Anterior cingulate cortex (tissue), 58 donors: Measurements from ENCODE around the gene PRMT1.
"Not testable (repeated sequence)": the region's sequence is repeated elsewhere in the genome, so short reads cannot be mapped to it uniquely, and the experiment has no call there.

ENCODE experiments used
- DNase-seq, 58 donors: peaks; one replicate each; lab custom pipeline; 2025; lab: John Stamatoyannopoulos, UW

Gene PRMT1

DNA sequence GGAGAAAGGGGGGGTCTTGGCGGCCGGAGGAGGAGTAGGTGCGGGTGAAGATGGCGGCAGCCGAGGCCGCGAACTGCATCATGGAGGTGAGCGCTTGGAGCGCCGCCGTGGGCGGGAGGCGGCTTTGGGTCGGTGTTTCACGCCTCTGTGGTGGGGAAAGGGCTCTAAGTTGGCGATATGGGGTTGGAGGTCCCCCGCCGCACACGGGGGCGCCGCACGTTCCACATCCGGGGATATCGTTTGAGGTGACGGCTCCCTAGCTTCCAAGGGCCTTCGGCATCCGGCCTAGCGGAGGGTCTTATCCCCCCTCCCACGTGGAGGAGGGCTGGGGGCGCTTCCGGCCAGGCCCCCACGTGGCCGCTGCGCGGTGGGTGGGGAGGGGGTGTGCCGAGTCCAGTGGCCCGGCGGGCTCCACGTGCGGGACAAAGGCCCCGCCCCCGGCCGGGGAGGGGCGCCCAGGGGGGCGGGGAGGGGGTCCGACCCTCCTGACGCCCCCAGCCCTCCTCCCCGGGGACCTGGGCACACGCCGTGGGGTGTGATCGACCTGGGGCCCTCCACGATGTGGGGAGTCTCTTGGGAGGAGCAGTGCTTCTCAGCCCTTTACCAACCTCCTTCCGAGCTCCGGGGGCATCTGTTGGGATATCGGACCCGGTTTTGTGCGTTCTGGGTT lies at the start of gene PRMT1:
TSS of gene PRMT1 (plus strand) at position 41 of the 670 bp plus-strand sequence. CDS start at position 51, 10 bp downstream.
- DNase-seq, result peak in 12 of 58 donors; percentile 19 to 75 (median 51)

DNA sequence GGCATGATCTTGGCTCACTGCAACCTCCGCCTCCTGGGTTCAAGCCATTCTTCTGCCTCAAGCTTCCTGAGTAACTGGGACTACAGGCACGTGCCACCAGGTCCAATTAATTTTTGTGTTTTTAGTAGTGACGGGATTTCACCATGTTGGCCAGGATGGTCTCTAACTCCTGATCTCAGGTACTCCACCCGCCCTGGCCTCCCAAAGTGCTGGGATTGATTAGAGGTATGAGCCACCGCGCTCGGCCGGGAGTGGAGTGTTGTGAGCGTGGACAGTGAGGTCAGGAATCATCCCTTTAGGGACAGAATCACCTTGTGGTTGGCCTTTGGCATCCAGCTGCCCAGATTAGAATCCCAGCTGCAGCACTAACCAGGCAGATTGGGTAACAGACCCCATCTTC lies 47.4 kb upstream of the PRMT1 start:
- no peak for DNase-seq

DNA sequence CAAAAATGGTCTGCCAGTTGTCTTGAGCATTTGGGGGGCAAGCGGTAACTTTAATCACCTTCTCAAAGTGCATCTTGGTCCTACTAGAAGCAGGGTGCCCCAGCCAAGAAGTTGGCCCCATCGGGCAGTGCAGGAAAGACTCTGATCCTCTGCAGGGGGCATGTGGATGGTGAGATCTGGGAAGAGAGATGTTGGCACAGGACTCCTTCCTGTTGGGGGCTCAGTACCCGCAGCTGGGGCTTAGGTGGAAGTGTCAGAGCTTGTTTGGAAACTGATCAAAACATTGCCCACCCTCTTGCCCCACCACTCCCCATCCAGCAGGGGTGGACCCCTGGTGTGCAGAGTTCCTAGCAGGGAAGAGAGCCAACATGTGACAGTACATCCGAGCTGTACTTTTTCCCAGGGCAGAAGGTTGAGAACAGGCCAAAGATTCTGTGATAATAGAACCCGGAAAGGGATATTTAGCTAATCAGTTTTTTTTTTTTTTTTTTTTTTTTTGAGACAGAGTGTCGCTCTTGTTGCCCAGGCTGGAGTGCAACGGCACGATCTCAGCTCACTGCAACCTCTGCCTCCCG lies 46.0 kb upstream of the PRMT1 start:
- DNase-seq, result peak in 1 of 58 donors; percentile 17

DNA sequence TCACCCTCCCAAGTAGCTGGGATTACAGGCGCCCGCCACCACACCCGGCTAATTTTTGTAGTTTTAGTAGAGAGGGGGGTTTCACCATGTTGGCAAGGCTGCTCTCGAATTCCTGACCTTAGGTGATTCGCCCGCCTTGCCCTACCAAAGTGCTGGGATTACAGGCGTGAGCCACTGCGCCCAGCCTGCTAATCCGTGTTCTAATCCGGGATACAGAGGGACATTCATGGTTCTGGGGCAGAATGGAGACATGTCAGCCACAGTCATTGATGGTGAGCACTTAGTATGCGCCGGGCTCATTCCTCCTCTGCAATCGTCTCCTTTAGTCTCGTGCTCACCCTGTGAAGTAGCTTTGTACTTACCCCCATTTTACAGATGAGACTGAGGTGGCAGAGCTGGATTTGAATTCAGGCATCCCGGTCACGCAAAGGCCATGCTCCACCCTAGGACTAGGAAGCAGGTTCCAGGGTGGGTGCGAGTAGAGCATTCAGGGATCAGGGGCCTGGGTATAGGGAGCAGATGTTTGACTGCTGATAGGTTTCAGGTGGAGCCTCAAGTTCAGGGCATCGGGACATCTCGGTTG lies 45.4 kb upstream of the PRMT1 start:
- DNase-seq, result no peak

DNA sequence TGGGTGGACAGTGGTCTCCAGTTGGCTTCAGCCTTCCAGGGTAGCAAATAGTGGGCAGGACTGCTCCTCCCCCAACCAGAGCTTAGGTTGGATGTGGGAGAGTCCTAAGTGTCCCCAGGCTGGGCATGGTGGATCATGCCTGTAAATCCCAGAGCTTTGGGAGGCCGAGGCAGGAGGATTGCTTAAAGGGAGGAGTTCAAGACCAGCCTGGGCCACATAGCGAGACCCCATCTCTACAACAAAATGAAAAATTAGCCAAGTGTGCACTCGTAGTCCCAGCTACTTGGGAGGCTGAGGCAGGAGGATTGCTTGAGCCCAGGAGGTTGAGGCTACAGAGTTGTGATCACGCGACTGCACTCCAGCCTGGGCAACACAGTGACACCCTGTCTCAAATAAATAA lies 44.5 kb upstream of the PRMT1 start:
- DNase-seq, result no peak

DNA sequence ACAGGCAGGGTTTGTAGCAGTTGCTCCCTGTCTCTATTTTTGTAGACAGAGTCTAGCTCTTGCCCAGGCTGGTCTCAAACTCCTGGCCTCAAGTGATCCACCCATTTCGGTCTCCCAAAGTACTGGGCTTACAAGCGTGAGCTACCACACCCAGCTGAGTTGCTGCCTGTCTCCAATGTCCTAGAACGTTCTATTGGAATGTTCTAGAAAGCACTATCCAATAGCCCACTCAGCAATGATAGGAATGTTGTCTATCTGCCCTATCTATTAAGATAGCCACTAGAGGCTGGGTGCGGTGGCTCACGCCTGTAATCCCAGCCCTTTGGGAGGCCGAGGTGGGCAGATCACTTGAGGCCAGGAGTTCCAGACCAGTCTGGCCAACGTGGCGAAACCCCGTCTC lies 43.8 kb upstream of the PRMT1 start:
- not testable (repeated sequence) for DNase-seq

DNA sequence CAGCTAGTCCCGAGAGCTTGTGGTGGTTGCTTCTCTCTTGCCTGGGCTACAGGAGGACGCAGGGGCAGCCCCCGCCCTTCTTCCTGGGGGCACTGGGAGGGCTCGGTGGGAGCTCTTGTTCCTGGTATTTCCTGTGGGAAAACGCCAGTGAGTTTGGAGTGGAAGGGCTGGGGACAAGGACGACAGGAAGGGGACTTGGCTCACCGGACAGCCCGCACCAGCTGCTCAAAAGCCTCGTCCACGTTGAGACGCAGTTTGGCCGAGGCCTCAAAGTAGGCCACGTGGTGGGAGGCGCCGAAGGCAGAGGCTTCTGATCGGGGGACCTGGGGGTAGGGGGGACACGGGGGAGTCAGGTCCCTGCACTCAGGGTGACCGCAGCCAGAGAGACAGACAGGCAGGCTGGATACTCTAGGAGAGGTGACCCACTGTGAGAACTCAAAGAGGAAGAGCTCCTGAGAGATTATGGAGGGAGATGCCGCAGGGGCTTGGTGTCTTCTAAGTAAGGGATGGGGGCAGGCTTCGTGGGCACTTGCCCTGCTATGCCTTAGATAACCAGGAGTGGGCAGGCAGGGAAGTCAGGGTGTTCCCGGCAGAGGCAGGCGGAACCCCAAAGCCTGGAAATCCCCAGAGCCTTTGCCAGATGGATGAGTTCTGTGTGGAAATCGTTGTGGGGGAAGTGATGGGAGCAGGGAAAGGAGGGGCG lies 41.4 kb upstream of the PRMT1 start:
- peak in 6 of 58 donors; percentile 1 to 21 (median 9) for DNase-seq

DNA sequence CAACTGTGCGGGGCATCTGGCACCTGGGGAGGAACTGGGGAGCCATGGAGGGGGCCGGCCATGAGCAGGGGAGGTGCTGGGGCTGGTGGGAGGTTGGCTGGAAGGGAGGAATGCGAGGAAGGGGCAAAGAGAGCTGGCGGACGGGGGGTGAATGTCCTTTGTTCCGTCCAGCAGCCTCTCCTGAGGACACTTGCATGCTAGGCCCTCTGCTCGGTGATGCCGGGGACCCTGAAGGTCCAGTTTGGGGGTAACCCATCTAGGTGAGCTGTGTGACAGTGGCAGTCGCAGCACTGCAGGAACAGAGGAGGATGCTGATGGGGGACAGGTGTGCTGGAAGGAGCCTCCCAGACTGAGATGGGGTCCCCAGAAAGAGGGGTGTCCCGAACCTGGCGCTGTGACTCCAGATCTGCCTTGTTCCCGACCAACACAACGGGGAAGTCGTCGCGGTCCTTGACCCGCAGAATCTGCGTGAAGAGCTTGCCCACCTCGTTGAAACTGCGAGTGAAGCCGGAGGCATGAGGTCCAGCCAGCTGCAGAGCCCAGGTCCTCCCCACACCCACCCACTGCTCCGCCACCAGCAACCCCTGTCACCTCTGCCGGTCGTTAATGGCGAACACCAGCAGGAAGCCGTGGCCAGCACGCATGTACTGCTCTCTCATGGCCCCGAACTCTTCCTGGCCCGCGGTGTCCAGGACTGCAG lies 40.7 kb upstream of the PRMT1 start:
- no peak for DNase-seq

DNA sequence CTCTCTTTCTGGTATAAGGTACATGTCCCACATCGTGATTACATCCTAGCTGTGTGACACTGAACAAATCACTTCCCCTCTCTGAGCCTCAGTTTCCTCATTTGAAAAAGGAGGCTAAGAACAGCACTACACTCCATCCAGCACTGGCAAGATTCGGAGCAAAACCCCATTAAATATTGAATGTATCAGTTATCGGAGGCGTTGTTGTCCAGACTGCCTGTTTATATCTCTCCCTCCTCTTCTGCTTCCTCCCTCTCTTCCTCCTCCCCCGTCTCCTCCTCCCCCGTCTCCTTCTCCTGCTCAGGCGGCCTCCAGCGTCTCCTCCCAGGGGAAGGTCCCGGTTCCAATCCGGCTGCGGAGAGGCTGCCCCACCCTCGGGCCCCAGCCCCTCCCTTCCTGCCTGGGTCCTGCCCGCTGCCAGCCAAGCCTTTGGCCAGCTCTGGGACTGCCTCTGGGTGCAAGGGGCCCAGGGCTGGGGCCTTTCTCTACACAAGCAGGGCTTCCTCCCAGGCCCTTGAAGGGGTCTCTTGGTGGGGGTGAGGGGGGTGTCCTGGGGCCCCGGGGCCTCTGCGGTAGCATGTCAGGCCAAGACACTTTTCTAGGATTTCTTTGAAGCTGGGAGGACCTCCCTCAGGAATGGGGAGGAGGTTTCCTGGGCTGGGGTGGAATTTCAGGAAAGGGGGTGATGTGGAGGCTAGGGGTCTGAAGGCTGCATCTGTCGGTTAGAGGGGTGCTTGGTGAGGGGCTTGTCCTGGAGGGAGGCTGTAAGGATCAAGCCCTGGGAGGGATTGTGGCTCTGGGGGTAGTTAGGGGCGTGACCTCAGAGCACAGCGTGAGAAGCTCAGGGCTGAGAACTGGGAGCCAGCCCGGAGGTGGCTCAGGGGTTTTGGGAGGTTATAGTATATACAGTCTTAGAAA lies 39.0 kb upstream of the PRMT1 start:
- peak in 7 of 58 donors; percentile 7 to 24 (median 15) for DNase-seq

DNA sequence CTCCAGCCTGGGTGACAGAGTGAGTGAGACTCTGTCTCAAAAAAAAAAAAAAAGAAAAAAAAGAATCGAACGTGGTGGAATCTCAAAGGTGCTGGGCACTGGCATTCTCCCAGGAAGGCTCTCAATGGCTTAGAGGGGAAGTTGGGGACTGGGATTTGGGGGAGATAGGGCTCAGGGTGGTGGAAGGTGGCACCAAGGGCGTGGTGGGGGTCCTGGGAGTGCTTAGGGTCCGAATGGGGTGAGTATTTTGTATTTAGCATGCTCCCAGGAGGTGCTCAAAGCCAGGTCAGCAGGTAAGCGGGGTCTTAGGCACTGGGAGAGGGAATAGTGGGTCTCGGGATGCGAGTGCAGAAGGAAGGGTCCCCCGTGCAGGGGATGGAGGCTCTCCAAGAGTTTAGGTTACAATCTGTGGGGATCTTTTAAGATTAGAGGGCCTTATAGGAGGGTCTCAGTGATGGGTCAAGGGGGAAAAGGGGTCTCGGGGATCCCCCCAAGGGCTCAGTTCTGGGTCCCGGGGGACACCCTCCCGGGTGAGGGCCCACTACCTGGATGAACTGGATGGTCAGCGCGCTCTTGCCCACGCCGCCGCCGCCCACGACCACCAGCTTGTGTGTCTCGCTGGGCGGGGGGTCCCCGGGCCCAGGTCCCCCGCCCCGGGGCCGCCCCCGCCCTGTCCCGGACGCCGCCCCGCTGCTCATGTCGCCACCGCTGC lies 37.5 kb upstream of the PRMT1 start:
- no peak for DNase-seq

DNA sequence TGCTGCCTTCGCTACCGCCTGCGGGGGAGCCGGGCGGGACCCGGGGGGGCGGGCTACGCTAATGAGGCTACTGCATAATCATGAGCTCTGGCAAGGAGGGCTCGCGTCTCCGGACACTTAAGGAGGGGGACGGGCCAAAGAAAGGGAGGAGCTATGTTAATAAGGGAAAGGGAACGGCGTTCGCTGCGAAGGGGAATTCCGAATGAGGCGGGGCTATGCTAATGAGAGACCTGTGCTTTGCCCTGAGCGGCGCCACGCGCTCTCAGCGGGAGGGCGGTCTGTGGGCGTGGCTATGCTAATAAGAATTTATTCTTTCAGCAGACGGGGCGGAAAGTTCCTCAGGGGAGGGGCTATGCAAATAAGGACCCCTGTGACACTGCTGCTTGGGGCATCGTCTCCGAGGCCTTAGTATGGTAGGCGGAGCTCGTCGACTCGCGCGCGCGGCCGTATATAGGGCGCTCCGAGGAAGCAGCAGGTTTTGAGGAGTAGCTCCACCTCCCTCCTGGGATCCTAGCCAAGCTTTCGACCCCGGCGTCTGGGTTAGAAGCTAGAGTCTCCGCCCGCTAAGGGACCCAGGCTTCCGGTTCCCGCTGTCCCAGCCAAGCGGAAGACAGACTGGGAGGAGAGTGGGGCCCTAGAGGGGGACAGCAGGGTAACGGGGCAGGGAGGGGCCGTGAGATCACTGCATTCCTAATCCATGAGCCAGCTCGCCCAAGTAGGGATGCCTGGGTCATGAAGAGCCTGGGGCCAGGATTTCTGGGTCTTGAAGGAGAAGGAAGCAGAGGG lies 36.8 kb upstream of the PRMT1 start, which contains the start of gene RRAS:
TSS of gene RRAS (minus strand) at position 31 of the 786 bp plus-strand sequence. CDS start 45 bp downstream, outside the sequence.
- peak; percentile 69 to 100 (median 98) for DNase-seq

DNA sequence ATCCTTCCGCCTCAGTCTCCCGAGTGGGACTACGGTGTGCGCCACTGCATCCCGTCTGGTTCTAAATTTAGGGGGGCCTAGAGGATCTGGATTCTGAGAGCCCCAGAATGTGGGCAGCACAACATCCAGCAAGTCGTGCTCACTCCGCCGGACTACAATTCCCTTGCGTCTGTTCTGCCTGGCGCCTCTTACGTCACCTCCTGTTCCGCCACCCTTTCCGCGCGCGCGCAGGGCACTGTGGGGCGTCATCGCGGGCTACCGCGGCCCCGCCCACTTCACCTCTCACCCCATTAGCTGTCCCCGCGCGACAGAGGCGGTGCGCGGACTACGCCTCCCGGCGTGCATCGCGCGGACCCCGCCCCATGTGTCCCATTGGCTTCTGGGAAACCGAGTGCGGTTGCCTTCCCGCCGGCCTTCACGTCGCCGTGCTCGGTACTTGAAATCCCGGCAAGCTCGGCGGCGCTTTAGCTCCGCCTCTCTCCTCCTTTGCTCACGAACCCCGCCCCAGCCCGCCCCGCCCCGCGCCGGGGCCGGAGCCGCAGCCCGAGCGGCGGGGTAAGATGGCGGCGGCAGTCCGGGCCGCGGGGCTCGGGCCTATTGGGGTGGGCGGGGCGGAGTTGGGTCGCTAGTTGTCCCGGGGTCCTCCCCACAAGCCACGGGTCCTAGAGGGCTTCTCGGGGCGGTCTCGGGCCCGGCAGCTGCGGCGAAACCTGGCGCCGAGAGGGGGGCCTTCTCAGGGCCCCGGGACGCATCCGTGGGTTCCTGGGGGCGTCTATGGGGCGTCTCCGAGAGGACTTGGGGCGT lies 35.2 kb upstream of the PRMT1 start, which contains the start of gene SCAF1:
TSS of gene SCAF1 (plus strand) at position 522 of the 804 bp plus-strand sequence. CDS start 2,818 bp downstream, outside the sequence.
- DNase-seq, result peak; percentile 79 to 100 (median 99)

DNA sequence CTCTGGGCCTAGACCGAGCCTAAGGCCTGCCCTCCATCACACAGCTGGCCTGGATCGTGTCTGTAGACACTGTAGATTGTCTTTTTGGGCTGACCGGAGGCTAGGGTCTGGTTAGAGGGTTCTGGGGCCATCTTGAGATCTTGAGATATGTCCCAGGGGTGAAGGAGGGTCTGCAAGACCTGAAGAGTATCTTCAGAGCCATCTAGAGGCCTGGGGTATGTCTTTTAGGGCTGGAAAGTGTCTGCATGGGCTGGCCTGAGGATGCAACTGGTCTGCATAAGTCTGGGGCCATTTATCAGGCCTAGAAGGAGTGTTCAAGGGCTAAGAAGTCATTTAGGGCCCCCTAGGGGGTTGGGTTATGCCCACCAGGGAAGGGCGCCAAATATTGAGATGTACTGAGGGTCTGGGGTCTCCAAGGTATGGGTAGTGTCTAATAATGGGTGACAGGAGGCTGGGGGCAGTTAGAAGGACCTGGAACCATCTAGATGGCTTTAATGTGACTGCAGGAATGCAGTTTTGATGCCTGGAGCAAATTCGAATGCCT lies 34.5 kb upstream of the PRMT1 start:
- DNase-seq, result no peak

DNA sequence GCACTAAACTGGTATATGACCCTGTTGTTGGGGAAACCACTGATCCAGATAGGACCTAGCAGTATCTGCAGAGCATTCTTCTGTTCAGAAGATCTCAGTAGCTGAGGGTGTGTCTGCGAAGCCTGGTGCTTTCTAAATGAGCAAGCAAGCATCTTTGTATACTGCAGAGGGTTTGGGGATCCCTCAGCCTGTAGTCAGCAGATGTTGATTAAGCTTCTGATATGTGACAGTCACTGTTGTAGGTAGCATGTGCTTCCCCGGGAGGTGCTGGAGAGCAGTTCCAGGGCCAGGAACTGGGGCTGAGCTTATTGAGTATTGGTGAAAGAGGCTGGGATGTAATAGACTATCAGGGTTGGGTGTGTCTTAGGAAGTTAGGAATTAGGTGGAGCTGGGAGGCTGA lies 33.6 kb upstream of the PRMT1 start:
- no peak for DNase-seq

DNA sequence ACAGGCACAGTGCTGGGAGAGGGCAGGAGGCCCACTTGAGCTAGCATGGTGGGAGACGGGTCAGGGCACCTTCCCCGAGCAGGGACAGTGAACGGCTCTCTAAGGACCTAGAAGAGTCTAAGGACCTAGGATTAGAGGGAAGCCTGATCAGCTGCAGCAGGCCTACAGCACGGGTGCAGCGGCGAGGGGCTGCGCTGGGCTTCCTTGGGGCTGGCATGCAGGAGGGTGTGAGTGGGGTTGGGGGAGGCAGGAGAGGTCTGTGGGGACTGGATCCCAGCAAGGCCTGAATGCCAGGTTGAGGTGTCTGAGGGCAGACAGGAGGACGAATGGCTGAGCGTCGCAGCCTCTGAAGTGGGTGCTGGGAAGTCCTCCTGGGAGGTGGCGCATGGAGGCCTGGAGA lies 31.5 kb upstream of the PRMT1 start:
- no peak for DNase-seq

DNA sequence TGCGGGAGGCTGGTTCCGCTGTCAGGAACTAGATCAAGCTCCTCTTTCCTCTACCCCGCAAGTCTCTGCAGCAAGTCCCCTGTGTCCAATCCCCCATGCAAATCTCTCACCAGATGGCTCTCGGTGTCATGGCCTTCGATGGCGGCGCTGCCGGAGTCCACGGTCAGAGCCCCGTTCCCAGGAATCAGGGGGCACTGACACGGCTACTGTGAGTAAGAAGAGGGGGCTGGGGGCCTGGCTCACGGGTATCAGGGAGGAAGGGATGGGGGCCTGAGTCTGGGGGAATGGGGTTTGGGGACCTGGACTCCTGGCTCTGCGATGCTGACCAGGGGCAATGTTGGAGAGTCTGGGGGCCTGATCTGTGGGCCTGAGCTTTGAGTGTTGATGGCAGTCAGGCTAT lies 31.1 kb upstream of the PRMT1 start:
- no peak for DNase-seq

DNA sequence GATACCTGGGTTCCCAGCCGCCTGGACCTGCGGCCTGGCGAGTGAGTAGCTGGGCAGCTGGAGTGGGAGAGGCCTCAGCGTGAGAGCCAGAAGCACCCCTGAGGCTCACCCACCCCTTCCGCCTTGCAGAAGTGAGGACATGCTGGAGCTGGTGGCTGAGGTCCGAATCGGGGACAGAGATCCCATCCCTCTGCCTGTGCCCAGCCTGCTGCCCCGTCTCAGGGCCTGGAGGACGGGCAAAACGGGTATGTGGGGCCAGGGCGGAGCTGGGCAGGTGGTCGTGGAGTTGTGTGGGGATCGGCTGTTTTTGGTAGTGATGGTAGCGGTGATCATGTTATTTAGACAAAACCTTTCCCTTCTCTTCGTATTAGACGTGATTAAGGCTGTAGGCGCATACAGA lies 30.5 kb upstream of the PRMT1 start:
- no peak for DNase-seq
